Measurements from ENCODE around the gene FKBP4. TPM values are rescaled to one million over a fixed set of nuclear protein-coding genes. Genes with fewer than 3 reads are reported as not detected.
A peak's percentile ranks its signal among the peaks of the same experiment; 100 is the strongest.

FKBP4 gene
- total and polyA plus RNA-seq, 9 of the 15 experiments (the other 6 are each of a cell fraction or from before 2014, with no cell fraction given): 16.3 to 154 (median 90.1) TPM

- TF ChIP-seq MEF2A (IDR thresholded peaks at IDR 0.05; ENCODE audit: control insufficient read depth, low read depth, low read length): no peak
- TF ChIP-seq SP1 (CRISPR knock-in tag; IDR thresholded peaks at IDR 0.05): peak; percentile 67
- TF ChIP-seq SRF (CRISPR knock-in tag; IDR thresholded peaks at IDR 0.05): peak in 1 of 2 experiments; percentile 76; a peak in 2 of 4 replicates
- no peak for TF ChIP-seq ESRRB (CRISPR knock-in tag; IDR thresholded peaks at IDR 0.05; ENCODE audit: borderline replicate concordance)
- no peak for TF ChIP-seq RUNX1 (IDR thresholded peaks at IDR 0.05; ENCODE audit: low read depth)
- no peak for TF ChIP-seq PRPF4 (IDR thresholded peaks at IDR 0.05; ENCODE audit: insufficient read depth, low read depth, low read length, poor library complexity, severe bottlenecking)
- no peak for TF ChIP-seq KLF6 (CRISPR knock-in tag; IDR thresholded peaks at IDR 0.05; ENCODE audit: borderline replicate concordance)
- no peak for TF ChIP-seq HNRNPK (IDR thresholded peaks at IDR 0.05; ENCODE audit: low read depth, low read length, poor library complexity, severe bottlenecking)
- TF ChIP-seq CXXC5 (CRISPR knock-in tag; IDR thresholded peaks at IDR 0.05): peak; percentile 88
- no peak for TF ChIP-seq ZNF695 (CRISPR knock-in tag; IDR thresholded peaks at IDR 0.05)
- peak; percentile 98 for TF ChIP-seq ZFX (CRISPR knock-in tag; IDR thresholded peaks at IDR 0.05)
- TF ChIP-seq RBM39 (optimal IDR thresholded peaks at IDR 0.05; ENCODE audit: low read depth, low read length): no peak
- TF ChIP-seq CREBBP (IDR thresholded peaks at IDR 0.05; ENCODE audit: low read depth, low read length): no peak
- no peak for TF ChIP-seq NFE2L1 (tag; IDR thresholded peaks at IDR 0.05; ENCODE audit: borderline replicate concordance, low read depth)
- TF ChIP-seq XRCC5 (IDR thresholded peaks at IDR 0.05; ENCODE audit: low read depth, low read length): no peak
- TF ChIP-seq ZNF212 (CRISPR knock-in tag; IDR thresholded peaks at IDR 0.05): no peak
- no peak for TF ChIP-seq THRAP3 (IDR thresholded peaks at IDR 0.05; ENCODE audit: borderline replicate concordance)
- peak; percentile 78; the same call in 1 of the 2 replicates for TF ChIP-seq ETS1 (conservative IDR thresholded peaks at IDR 0.05; ENCODE audit: control insufficient read depth, low read depth, low read length)
- TF ChIP-seq XRCC4 (IDR thresholded peaks at IDR 0.05; ENCODE audit: extremely low read depth, insufficient read depth, insufficient read length): no peak
- TF ChIP-seq HDAC3 (IDR thresholded peaks at IDR 0.05; ENCODE audit: borderline replicate concordance, partially characterized antibody): no peak
- TF ChIP-seq MCM2 (IDR thresholded peaks at IDR 0.05; ENCODE audit: low read depth): no peak
- TF ChIP-seq TAL1 (IDR thresholded peaks at IDR 0.05): peak; percentile 17; the same call in 1 of the 2 replicates
- no peak for TF ChIP-seq KLF10 (CRISPR knock-in tag; IDR thresholded peaks at IDR 0.05)
- TF ChIP-seq E2F8 (IDR thresholded peaks at IDR 0.05; ENCODE audit: low read depth, partially characterized antibody): peak; percentile 58
- no peak for TF ChIP-seq FOXA1 (IDR thresholded peaks at IDR 0.05; ENCODE audit: borderline replicate concordance)
Observed at GRCh38 chr12:2812290-2813213, 17.8 kb downstream of the FKBP4 start, which contains the start of gene ITFG2 (continued).
